Thoracic aorta (tissue), 2 donors: Measurements from ENCODE around the gene LRRC25. TPM values are rescaled to one million over a fixed set of nuclear protein-coding genes. Genes with fewer than 3 reads are reported as not detected.

ENCODE experiments used
- ATAC-seq: fragments of 150-250 bp; one replicate; pipeline ENCODE4 v1.8.0; 2017; ENCODE audit warnings: low read depth; ENCODE audit not compliant: insufficient number of reproducible peaks, low FRiP score
- DNase-seq: peaks from one replicate; pipeline ENCODE4 v3.0.0-alpha.2; 2020; ENCODE audit warnings: low spot score
- H3K27ac ChIP-seq, 2 donors: fragments of 200-600 bp; sonication (generic); 1 replicate in 1 of 2; 2 replicates in 1 of 2; pipeline ENCODE4 v1.5.1; 2016; ENCODE audit warnings: mild to moderate bottlenecking in 2 of 2, moderate library complexity in 2 of 2
- H3K27me3 ChIP-seq: fragments of 200-600 bp; sonication (generic); replicated peaks from 2 replicates; pipeline ENCODE4 v1.6.0; 2016; ENCODE audit warnings: mild to moderate bottlenecking; ENCODE audit not compliant: insufficient read depth
- H3K36me3 ChIP-seq: fragments of 200-600 bp; sonication (generic); one replicate; pipeline ENCODE4 v1.5.1; 2016
- H3K4me1 ChIP-seq, 2 donors: fragments of 200-600 bp; sonication (generic); 1 replicate in 1 of 2; 2 replicates in 1 of 2; pipeline versions ENCODE4 v1.5.1 to v1.6.0; 2016; ENCODE audit warnings: low read depth in 2 of 2, mild to moderate bottlenecking in 1 of 2; ENCODE audit not compliant: control insufficient read depth in 1 of 2
- H3K4me3 ChIP-seq: fragments of 200-600 bp; sonication (generic); 2 replicates; pipeline ENCODE4 v1.5.1; 2016; ENCODE audit warnings: mild to moderate bottlenecking
- H3K9me3 ChIP-seq: fragments of 200-600 bp; sonication (generic); 2 replicates; pipeline ENCODE4 v1.5.1; 2016
- CTCF ChIP-seq: fragments of 200-600 bp; sonication (generic); IDR thresholded peaks from one replicate; pipeline ENCODE4 v1.5.1; 2019; ENCODE audit warnings: antibody characterized with exemption
- total RNA-seq, 2 donors: library from RNA; depleted of rRNA; stranded (reverse); fragments of >200 nt; gene quantifications; one replicate each; pipeline versions ENCODE4 v1.1.0 to v1.2.3, GENCODE V29; 2016

Gene LRRC25
- total RNA-seq, 2 donors from 2014 or later, result 18.7 to 30.3 TPM

- Histone ChIP-seq H3K27me3 (no peaks in the 10 kb centered on the region), H3K36me3 (no peaks in the 10 kb centered on the region), H3K4me1 (no peaks in the 10 kb centered on the region), H3K27ac (no peak overlapping the region), H3K9me3 (no peaks in the 10 kb centered on the region), H3K4me3 (no peak overlapping the region)
- no peak for DNase-seq
- no peak for ATAC-seq
- TF ChIP-seq CTCF, result no peak
Measured at GRCh38 chr19:18348171-18348570, 49.3 kb downstream of the LRRC25 start.

- Histone ChIP-seq H3K27me3 (no peaks in the 10 kb centered on the region), H3K27ac (no peak overlapping the region), H3K9me3 (no peaks in the 10 kb centered on the region), H3K36me3 (no peaks in the 10 kb centered on the region), H3K4me1 (peaks cover 5 to 11% of the 10 kb centered on the region in 2 donors), H3K4me3 (no peak overlapping the region)
- no peak for DNase-seq
- ATAC-seq, result no peak
- no peak for TF ChIP-seq CTCF
Measured at GRCh38 chr19:18346091-18346490, 51.3 kb downstream of the LRRC25 start.

- ATAC-seq, result no peak
- no peak for TF ChIP-seq CTCF
Measured at GRCh38 chr19:18345296-18345695, 52.1 kb downstream of the LRRC25 start.

GRCh38 chr19:18344582-18344950 lies 52.9 kb downstream of the LRRC25 start:
- Histone ChIP-seq H3K9me3 (no peaks in the 10 kb centered on the region), H3K4me1 (peaks cover 10 to 17% of the 10 kb centered on the region in 2 donors), H3K4me3 (no peak overlapping the region), H3K36me3 (no peaks in the 10 kb centered on the region), H3K27me3 (no peaks in the 10 kb centered on the region), H3K27ac (no peak overlapping the region)
- no peak for ATAC-seq
- no peak for DNase-seq
- TF ChIP-seq CTCF, result no peak

More at GRCh38 chr19:18345296-18345695, 52.1 kb downstream of the LRRC25 start:
- Histone ChIP-seq H3K36me3 (no peaks in the 10 kb centered on the region), H3K4me3 (no peak overlapping the region), H3K27ac (no peak overlapping the region), H3K27me3 (no peaks in the 10 kb centered on the region), H3K9me3 (no peaks in the 10 kb centered on the region), H3K4me1 (peaks cover 5 to 11% of the 10 kb centered on the region in 2 donors)
- DNase-seq, result no peak

- Histone ChIP-seq H3K9me3 (no peaks in the 10 kb centered on the region), H3K27me3 (no peaks in the 10 kb centered on the region), H3K4me3 (no peak overlapping the region), H3K27ac (no peak overlapping the region), H3K36me3 (no peaks in the 10 kb centered on the region), H3K4me1 (peaks cover 10 to 17% of the 10 kb centered on the region in 2 donors)
- DNase-seq, result no peak
- ATAC-seq, result no peak
- TF ChIP-seq CTCF, result no peak
Measured at GRCh38 chr19:18342090-18342632, 55.3 kb downstream of the LRRC25 start.

Other genes starting within 250 kb of the LRRC25 start
- gene PIK3R2, start 244.5 kb downstream of the LRRC25 start, total RNA-seq, result 10 to 100 TPM; 14.3 to 15.8 TPM
- gene IFI30, start 223.8 kb downstream of the LRRC25 start, total RNA-seq, result 10 to 100 TPM; 59.4 to 72.3 TPM
- gene MPV17L2, start 204.4 kb downstream of the LRRC25 start, total RNA-seq, result 10 to 100 TPM; 10.6 to 16.1 TPM
- 1 to 10 TPM in 1 of 2 donors, not detected in 1; 1.9 TPM for gene RAB3A, start 193.6 kb downstream of the LRRC25 start, total RNA-seq
- gene PDE4C, start 171.2 kb downstream of the LRRC25 start, total RNA-seq, result under 1 TPM; 0.41 to 0.42 TPM
- gene IQCN, start 123.2 kb downstream of the LRRC25 start, total RNA-seq, result 10 to 100 TPM in 1 of 2 donors, 1 to 10 TPM in 1; 8.7 to 29.2 TPM
- gene JUND, start 116.0 kb downstream of the LRRC25 start, total RNA-seq, result 100 to 1,000 TPM; 643 to 922 TPM
- 10 to 100 TPM; 74.8 to 90.2 TPM for gene LSM4, start 74.5 kb downstream of the LRRC25 start, total RNA-seq
- 10 to 100 TPM; 23.7 TPM for gene PGPEP1, start 57.0 kb downstream of the LRRC25 start, total RNA-seq
- 10 to 100 TPM in 1 of 2 donors, 1 to 10 TPM in 1; 2.3 to 25.5 TPM for gene GDF15, start 11.5 kb downstream of the LRRC25 start, total RNA-seq
- 10 to 100 TPM; 87.7 to 94.9 TPM for gene SSBP4, start 21.8 kb upstream of the LRRC25 start, total RNA-seq
- 100 to 1,000 TPM in 1 of 2 donors, 10 to 100 TPM in 1; 60.9 to 143 TPM for gene ISYNA1, start 40.5 kb upstream of the LRRC25 start, total RNA-seq
- gene ELL, start 124.4 kb upstream of the LRRC25 start, total RNA-seq, result 10 to 100 TPM; 28.3 to 35.0 TPM
- 100 to 1,000 TPM; 237 to 446 TPM for gene FKBP8, start 146.0 kb upstream of the LRRC25 start, total RNA-seq
- 100 to 1,000 TPM in 1 of 2 donors, 10 to 100 TPM in 1; 99.6 to 174 TPM for gene KXD1, start 160.2 kb upstream of the LRRC25 start, total RNA-seq
- 100 to 1,000 TPM; 306 to 438 TPM for gene UBA52, start 174.2 kb upstream of the LRRC25 start, total RNA-seq
- gene REX1BD, start 191.2 kb upstream of the LRRC25 start, total RNA-seq, result 10 to 100 TPM; 36.3 to 66.6 TPM
- 1,000 to 10,000 TPM in 1 of 2 donors, 10 to 100 TPM in 1; 85.9 to 1,063 TPM for gene CRLF1, start 209.2 kb upstream of the LRRC25 start, total RNA-seq
- 1 to 10 TPM; 3.2 to 6.5 TPM for gene TMEM59L, start 215.2 kb upstream of the LRRC25 start, total RNA-seq
- gene KLHL26, start 239.4 kb upstream of the LRRC25 start, total RNA-seq, result 10 to 100 TPM; 11.2 to 24.5 TPM